ENCODE data around the gene CDC7.

The CDC7 gene

GRCh38 chr1:91557039-91557690, 56.5 kb downstream of the CDC7 start:
- DNase-seq (ENCODE audit: low read depth): no peak
- TF ChIP-seq CTCF (IDR thresholded peaks at IDR 0.05; ENCODE audit: insufficient read depth, low read depth, low read length, missing control alignments): no peak
- H3K4me3 ChIP-seq (ENCODE audit: low read depth, low read length): no peak overlapping the region

- no peak overlapping the region for H3K4me3 ChIP-seq (ENCODE audit: low read depth, low read length)
These were observed 57.2 kb downstream of the CDC7 start for GRCh38 chr1:91557826-91558225.

GRCh38 chr1:91559046-91559750, 58.5 kb downstream of the CDC7 start:
- no peak for TF ChIP-seq CTCF (IDR thresholded peaks at IDR 0.05; ENCODE audit: insufficient read depth, low read depth, low read length, missing control alignments)
- DNase-seq (ENCODE audit: low read depth): no peak
- H3K4me3 ChIP-seq (ENCODE audit: low read depth, low read length): no peak overlapping the region

More at GRCh38 chr1:91557826-91558225, 57.2 kb downstream of the CDC7 start:
- DNase-seq (ENCODE audit: low read depth): no peak
- no peak for TF ChIP-seq CTCF (IDR thresholded peaks at IDR 0.05; ENCODE audit: insufficient read depth, low read depth, low read length, missing control alignments)

- DNase-seq (ENCODE audit: low read depth): no peak
- H3K4me3 ChIP-seq (ENCODE audit: low read depth, low read length): no peak overlapping the region
- no peak for TF ChIP-seq CTCF (IDR thresholded peaks at IDR 0.05; ENCODE audit: insufficient read depth, low read depth, low read length, missing control alignments)
These were observed 59.4 kb downstream of the CDC7 start for GRCh38 chr1:91559838-91560565.

GRCh38 chr1:91564888-91565701, 64.4 kb downstream of the CDC7 start:
- no peak for DNase-seq (ENCODE audit: low read depth)
- no peak overlapping the region for H3K4me3 ChIP-seq (ENCODE audit: low read depth, low read length)

More at GRCh38 chr1:91564888-91565701, 64.4 kb downstream of the CDC7 start:
- no peak for TF ChIP-seq CTCF (IDR thresholded peaks at IDR 0.05; ENCODE audit: insufficient read depth, low read depth, low read length, missing control alignments)
